ENCODE measurements around the gene PXT1. TPM values are rescaled to one million over a fixed set of nuclear protein-coding genes. Genes with fewer than 3 reads are reported as not detected.

Gene PXT1, protein sequence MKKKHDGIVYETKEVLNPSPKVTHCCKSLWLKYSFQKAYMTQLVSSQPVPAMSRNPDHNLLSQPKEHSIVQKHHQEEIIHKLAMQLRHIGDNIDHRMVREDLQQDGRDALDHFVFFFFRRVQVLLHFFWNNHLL
- 0.13 TPM in 1 of 2 replicates, not detected in the other for total RNA-seq

DNA sequence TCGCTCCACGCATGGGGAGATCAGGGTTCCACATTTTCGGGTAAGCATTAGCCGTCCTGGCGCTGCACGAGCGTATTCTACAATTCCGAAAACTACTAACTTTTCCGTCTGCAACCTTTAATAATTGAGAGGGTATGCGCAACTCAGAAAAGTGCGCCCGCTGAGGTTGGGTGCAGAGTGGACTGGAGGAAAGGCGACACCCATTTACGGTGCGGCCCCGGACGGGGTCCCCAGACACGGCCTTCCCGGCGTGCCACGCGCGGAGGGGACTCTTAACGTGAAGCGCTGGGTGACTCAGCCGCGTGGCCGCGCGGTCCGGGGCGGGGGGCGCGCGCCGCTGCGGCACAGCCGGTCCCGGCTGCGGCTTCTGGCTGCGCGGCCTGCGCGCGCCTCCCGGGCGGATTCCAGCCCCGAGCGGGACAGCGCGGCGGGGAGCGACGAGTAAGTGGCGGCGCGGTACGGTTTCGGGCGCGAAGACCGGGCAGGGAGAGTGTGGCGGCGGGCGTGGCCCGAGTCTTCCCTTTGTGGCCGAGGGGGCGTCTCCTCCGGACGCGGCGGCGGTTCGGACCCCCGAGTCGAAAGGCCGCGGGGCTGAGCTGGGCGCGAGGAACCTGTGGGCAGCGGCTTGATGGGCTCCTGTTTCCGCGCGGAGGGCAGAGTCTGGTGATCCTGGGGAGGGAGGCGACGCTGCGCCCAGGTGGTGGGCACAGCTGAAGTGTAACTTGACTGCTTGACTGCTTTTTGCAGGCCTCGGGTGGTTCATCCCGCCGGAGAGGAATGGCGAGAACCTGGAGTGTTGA, at the start of gene PXT1, which contains the start of gene KCTD20:
TSS of gene PXT1 (minus strand) at position 184 of the 800 bp plus-strand sequence. CDS start 16,772 bp downstream, outside the sequence.
TSS of gene KCTD20 (plus strand) at position 330 of the 800 bp plus-strand sequence. CDS start 27,098 bp downstream, outside the sequence.

DNA sequence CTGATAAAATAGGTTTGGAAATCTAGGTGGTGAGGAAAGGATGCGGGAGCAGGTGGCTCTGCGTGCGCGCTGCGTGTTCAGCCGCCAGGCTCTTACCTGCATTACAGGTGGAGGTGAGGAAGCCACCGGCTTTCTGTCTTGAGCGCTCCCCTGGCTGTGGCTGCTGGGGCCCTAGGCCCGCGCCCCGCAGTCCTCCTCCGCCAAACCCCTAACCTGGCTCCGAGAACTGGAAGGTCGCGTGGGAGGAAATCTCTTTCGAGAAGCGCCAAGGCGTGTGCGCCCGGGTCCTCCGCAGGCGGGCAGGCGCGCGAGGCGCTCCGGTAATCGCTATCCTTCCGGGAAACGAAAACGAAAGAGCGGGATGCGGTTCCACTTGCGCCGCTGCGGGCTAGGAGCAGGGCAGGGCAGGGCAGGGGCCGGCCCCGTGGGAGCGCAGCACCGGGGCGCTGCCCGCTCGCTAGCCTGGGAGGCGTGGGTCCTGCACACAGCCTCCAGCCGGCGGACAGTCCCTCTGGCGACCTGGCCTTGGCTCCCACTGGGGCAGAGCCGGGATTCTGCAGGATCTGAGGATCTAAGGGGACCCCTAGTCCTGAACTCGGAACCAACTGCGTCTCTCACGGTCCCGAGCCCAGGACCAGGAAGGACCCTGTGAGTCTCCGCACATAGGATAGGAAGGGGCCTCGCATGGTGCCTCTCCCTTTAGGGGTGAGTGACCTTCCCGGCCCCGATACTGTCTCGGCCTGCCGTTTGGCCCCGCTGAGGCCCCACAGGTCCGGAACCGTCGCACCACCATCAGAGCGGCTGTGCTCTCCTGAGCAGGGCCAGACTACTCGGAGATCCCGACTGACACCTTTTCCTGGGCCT, 55.0 kb downstream of the PXT1 start, which contains the start of gene ETV7:
TSS of gene ETV7 (minus strand) at position 230 of the 864 bp plus-strand sequence. CDS start at position 102, 128 bp downstream.

Small RNA genes lying within 50 kb of the gene (small RNA-seq; reads per million reads assigned to genes)
- gene RN7SL502P = not detected

Other genes with a start within 250 kb of the PXT1 start
- 20.1 and 20.2 TPM in 2 replicates for gene BRPF3, start 246.1 kb downstream of the PXT1 start, total RNA-seq
- gene PNPLA1, start 172.8 kb downstream of the PXT1 start, total RNA-seq = not detected in 2 replicates
- gene BNIP5, start 106.0 kb downstream of the PXT1 start, total RNA-seq = under 0.01 TPM in 1 of 2 replicates, not detected in the other
- gene ETV7, start 55.2 kb downstream of the PXT1 start, total RNA-seq = 0.13 and 0.14 TPM in 2 replicates
- gene KCTD20, start 146 bp upstream of the PXT1 start, total RNA-seq = 80.2 and 80.9 TPM in 2 replicates
- 23.0 and 24.4 TPM in 2 replicates for gene STK38, start 104.6 kb upstream of the PXT1 start, total RNA-seq
- 550 and 707 TPM in 2 replicates for gene SRSF3, start 151.5 kb upstream of the PXT1 start, total RNA-seq
- 165 and 194 TPM in 2 replicates for gene CDKN1A, start 235.9 kb upstream of the PXT1 start, total RNA-seq